NCI-H2227 treated with DMSO at 0.1 percent for 48 hours (cell line): ENCODE results near the gene KSR1.
"Not testable (repeated sequence)": the region's sequence is repeated elsewhere in the genome, so short reads cannot be mapped to it uniquely, and the experiment has no call there.

Source experiments
- DNase-seq: peaks from one replicate; lab custom pipeline; 2025; lab: John Stamatoyannopoulos, UW

KSR1 gene

DNA sequence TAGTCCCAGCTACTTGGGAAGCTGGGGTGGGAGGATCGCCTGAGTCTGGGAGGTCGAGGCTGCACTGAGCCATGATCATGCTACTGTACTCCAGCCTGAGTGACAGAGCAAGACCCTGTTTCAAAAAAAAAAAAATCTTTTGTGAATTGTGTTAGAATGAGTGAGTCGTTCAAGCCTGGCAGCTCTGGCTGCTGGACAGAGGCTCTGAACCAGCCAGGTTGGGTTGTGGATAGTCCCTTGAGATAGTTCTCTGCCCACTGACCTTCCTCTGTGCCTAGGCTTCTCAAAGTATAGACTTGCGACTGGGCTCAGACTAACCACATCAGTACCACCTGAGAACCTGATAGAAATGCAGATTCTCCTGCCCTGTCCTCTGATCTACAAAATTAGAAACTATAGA is 2.2 kb upstream of the KSR1 start:
- no peak for DNase-seq

DNA sequence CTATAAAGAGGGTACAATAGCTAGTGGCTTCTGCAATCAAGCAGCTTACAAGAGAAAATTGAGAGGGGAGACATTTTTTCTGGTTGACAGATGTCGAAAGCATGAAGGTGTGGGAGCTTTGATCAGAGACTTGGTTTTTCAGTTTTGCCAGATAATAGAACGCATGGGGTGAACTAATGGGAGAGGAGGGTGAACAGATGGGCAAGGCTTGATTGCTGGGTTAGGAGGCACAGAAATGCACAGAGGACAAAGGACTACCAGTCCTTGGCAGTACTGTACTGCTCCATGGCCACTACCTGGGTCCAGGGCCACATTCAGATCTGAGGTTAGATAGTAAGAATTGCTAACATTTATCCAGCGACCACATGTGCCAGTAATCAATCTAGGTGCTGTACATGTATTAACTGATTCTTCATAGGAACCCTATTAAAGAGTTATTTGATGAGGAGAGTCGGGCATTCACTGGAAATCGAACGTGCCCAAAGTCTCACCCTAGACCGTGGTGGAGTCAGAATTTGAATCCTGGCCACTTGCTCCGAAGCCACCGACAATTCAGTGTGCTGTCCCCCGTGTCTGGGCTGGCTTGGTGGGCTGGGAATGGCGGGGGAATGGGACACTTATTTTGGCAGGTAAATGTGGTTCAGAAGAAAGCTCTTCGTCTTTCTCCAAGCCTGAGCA is 873 bp upstream of the KSR1 start:
- no peak for DNase-seq

DNA sequence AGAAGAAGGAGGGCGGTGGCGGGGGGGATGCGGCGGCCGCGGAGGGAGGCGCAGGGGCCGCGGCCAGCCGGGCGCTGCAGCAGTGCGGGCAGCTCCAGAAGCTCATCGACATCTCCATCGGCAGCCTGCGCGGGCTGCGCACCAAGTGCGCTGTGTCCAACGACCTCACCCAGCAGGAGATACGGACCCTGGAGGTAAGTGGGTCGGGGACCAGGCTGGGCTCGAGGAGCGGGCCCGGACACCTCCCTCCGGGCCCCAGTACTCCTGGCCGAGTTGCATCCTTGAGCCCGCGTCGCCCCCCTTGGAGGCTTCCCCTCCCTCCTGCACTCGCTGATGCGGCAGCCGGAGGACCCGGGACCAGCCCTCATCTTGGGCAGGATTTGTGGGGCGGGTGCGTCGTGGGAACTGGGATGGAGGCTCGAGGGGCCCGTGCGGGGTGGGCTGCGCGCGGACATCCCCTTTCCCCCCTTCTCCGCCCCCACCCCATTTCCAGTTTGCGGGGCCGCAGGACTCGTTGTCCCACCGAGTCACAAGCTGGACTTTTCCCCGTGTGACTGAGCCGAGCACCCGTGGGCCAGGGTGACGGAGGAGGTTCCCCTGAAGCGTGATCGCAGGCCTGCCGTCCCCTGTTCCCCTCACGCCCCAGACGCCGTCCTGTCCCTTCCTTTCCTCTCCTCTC is 572 bp downstream of the KSR1 start:
- no peak for DNase-seq

DNA sequence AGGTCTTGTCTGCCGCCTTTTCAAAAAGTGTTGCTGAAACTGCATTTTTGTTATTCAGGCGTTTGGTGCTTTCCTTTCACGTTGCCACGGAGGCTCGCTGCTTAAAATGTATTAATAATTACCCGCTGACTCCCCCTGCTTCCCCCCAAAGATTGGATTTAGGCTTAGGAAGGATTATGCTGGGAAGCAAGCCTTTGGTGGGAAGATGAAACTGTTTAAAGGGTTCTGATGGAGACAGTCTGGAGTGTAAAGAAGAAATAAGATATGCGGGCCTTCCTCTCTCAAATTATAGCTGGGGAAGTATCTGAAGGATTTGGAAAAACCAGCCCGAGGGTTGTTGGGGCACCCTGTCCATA is 1.1 kb downstream of the KSR1 start:
- no peak for DNase-seq

DNA sequence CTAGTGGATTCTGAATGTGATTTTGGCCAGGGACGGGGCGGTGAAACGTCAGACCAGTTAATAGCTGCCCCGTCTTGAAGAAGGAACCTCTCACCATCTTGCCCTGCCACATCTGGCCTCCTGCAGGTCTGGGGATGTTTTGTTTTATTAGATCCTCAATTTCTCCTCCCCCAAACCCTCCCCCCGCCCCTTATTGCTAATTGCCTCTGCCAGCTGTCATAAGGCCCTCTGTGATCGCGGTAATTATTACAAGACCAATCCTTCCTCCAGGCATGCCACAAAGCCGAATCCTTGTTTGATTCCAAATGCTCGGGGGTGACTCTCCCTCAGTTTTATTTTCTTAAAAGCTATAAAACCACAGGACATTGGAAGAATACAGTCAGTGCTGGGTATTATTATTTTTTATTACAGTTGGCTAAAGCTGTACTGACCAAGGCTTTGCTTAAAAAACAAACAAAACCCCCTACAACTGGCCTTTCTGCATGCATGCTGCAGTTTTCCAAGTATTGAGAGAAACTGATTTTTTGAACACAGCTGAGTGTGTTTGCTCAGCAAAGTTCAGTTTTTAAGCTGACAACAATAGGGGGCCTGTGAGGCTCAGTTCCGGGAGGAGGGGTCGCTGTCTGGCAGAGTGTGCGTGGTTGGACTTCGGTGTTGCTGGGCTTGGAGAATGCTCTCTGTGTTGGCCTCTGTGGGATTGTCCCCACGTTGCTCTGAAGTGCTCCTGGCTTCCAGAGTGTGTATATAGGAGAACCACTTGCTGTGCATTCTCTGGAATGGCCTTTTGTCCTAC is 1.7 kb downstream of the KSR1 start:
- no peak for DNase-seq

DNA sequence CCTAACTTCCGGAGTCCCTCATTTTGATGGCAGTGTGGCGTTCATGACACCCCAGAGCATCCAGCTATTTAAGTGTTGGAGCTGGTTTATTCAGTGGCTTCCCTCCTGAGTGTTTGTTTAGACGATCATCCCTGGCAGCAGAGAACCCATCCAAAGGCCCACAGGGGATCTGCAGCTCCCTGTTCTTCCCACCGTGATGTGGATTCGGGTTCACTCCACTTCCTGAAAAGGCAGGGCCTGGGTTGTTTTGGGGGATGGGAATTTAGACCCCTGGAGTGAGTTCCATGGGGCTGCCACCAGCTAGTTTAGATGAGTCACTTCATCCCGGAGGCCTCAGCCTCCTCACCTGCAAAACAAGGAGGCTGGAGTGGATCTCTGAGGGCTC is 2.3 kb downstream of the KSR1 start:
- no peak for DNase-seq

DNA sequence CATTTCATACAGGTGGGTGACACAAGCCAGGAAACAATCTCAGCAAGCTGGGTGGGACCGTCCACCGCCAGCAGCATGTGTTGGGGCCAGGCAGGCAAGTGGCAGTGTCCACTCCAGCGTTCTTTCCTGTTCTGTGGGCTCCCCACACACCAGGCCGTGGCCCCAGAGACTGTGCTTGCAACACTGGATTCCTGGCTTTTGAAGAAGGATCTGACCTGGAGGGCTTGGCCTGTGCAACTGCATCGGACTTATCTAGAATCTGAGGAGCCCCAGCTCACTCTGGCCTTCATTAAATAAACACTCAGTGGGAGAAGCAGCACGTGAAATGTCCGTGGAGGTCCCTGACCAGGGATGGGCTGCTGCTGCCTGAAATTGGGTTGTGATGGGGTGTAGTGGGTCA is 3.2 kb downstream of the KSR1 start:
- no peak for DNase-seq

DNA sequence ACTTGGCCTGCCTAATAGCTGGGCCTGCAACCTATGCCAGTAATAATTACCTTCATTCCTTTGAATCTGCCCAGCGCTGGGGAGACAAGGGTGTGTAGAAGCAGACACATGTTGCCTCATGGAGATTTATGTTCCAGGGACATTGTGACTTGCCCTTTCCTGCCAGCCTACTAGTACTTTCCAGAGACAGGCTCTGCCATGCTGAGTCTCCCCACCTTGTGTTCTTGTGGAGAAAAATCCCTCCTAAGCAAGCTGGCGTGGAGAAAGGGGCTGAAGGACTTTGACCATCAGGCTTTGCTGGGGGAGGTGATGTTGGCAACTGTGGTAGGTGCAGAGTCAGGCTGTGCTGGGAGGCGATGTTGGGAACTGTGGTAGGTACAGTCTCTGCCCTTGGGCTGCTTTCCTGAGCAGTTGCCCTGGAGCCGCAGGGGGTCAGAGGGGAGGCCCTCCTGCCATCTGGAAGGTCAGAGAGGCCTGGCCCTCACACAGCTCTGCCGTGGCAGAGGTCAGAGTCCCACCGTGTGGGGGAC is 4.0 kb downstream of the KSR1 start:
- DNase-seq = no peak

DNA sequence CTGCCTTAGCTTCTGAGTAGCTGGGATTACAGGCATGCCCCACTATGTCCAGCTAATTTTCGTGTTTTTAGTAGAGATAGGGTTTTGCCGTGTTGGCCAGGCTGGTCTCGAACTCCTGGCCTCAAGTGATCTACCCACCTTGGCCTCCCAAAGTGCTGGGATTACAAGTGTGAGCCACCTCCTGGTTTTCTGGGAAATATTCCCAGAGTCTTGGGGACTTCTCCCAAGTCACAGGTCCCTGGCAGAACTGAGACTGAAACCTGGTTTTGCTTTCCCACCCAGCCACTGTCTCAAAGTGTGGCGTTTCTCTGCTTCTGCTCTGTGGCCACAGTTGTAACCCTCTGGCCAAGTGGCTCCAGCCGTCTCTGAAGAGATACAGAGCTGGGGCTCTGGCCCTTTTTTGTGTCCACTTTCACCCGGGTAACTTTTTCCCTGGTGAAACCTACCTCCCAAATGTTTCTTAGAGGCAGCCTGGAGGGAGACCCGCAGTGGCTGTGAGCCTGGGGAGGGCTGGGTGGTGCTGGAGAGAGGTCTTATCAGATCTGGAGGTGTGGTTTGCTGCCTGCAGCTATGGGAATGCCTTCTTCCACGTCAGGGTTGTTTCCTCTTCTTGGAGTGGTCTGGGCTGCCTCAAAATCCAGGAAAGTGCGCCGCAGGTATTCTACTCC is 5.1 kb downstream of the KSR1 start:
- no peak for DNase-seq

DNA sequence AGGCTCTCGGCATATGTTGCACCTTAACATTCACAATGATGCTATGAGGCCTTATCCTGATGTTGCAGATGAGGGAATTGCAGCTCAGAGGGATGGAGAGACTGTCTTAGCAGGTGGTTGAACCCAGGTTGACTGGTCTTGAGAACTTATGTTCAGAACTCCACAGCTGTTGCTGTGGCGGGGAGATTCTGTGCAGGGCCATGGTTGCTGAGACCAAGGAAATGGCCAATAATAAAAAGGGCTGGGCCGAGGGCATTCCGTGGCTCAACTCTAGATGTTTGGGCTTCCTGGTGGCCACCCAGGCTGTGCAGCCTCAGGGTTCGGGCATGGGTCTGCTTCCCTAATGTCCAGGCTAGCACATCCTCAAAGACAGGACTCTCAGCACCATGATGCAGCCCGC is 5.9 kb downstream of the KSR1 start:
- DNase-seq = no peak

DNA sequence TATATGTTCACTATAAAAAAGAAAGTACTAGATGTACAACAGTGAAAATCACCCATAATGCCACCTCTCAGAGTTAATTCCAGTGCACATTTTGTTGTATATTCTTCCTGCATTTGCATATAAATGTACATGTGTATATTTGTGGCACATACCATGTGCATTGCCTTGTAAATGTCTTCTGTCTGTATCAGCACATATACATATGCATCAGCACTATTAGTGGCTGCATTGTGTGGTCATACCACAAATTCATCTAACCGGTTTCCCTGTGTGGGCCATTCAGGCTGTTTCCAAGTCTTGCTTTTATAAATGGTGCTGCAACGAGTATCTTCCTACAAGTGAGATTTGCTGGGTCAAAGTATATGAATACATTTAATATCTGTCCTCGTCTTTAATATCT is 6.5 kb downstream of the KSR1 start:
- no peak for DNase-seq

DNA sequence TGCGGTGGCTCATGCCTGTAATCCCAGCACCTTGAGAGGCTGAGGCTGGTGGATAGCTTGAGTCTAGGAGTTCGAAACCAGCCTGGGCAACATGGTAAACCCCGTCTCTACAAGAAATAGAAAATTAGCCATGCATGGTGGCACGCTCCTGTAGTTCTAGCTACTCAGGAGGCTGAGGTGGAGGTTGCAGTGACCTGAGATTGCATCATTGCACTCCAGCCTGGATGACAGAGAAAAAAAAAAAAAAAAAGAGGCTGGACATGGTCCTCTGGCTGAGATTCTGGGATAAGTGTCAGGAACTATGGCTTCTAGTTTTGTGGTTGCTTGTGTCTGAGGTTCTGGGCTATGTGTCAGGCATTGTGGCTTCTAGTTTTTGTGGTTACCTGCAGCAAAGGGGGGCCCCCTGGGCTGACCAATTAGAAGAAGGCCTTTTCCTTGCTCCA is 7.0 kb downstream of the KSR1 start:
- DNase-seq = no peak

DNA sequence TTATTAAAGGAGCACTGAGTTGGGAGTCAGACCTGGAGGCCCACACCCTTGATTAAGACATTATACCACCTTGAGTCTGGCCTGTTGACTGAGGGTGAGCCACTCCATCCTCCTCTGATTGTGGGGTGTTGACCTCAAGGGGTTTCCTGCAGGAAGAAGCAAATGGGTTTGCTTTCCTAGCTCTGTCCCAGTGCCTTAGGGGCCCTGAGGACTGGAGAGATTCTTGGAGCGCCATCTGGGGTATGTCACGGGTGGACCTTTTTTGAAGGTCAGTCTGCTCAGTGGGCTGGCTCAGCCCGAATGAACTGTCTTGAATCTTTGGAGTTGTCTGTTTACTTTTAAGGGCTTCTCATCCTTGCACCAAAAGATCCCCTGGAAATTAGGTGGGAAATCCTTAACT is 7.8 kb downstream of the KSR1 start:
- not testable (repeated sequence) for DNase-seq

DNA sequence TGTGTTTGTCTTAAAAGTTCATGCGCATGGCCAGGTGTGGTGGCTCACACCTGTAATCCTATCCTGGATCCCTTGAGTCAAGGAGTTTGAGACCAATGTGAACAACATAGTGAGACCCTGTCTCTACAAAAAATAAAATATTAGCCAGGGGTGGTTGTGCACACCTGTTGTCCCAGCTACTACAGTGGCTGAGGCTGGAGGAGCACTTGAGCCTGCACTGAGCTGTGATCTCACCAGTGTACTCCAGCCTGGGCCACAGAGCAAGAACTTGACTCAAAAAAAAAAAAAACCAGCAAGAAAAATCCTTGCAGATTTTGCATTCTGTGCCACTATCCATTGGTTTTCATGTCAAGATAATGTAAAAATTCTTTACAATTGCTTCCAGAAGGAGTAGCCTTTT is 8.2 kb downstream of the KSR1 start:
- no peak for DNase-seq

DNA sequence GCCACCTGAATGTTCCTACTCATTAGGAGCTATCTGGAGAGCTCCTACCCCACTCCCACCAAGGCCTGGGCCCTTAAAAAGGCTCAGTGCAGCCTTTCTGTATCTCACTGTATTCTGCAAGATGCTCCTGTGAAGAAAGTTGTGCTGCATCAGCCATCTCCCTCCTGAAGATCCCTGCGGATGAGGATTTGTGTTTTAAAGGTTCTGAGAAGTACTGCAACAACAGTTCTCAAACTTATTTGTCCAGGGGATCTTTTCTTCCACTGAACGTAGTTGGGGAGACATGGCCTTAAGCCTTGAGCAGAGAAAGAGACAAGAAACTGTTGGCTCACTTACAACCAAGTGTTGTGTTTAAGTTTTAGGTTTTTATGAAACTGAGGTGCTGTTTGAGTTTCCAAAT is 9.6 kb downstream of the KSR1 start:
- DNase-seq = not testable (repeated sequence)

DNA sequence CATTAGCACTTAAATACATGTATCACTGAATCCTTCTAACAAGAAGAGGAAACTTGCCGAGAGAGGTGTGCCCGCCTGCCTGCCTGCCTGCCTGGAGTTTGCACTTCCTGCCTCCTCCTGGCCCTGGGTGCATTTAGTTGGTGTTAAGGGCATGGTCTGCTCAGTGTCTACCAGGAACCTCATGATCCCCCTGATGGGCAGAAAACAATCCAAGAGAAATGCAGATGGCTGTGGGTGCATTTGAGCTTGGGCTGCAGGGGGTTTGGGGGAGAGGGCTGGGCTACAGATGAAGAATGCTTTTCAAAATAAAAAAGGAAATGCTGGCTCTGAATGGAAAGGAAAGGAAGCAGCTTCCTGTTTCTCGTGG is 10.1 kb downstream of the KSR1 start:
- no peak for DNase-seq

DNA sequence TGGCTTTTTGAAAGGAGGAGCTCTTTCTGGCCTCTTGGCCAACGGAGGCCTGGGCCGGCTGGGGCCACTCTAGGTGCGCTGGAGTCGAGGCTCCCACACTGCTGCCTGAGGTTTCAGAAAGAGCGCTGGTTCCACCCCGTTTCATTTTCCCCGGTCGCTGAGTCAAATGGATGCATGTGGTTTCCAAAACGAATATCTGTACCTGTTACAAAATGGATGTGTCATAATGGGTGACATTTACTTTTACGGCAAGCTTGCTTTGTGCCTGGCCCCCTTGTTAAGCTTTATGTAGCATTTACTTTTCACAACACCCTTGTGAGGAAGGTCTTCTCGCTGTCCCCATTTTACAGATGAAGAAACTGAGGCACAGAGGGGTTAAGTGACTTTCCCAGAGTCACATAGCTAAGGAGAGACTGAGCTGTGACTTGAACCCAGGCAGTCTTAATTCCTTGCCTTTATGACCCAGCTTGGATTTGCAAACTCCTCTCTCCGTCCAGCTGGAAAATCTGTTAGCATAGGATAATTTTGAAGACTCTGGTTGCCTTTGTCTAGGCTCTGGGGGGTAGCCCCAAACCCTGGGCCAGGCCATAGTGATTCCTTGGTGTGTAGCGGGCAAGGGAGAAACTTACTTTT is 10.6 kb downstream of the KSR1 start:
- DNase-seq = no peak

DNA sequence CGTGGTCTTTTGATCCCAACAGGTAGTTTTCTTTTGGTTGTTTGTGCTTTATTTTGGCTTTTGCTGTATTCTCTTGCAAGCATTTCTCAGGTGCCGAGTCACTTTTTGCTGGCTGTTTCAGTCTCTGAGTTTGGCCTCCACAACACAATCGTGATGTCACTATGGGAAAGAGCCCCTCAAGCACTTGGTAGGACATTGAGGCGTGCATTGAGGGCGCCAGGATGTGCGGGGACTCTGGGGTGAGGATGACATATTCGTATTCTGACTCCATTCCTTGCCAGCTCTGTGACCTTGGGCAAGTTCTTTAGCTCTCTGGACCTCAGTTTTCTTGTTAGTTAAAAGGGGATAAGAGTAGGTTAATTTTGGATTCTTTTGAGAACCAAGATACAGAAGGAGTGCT is 13.0 kb downstream of the KSR1 start:
- no peak for DNase-seq

DNA sequence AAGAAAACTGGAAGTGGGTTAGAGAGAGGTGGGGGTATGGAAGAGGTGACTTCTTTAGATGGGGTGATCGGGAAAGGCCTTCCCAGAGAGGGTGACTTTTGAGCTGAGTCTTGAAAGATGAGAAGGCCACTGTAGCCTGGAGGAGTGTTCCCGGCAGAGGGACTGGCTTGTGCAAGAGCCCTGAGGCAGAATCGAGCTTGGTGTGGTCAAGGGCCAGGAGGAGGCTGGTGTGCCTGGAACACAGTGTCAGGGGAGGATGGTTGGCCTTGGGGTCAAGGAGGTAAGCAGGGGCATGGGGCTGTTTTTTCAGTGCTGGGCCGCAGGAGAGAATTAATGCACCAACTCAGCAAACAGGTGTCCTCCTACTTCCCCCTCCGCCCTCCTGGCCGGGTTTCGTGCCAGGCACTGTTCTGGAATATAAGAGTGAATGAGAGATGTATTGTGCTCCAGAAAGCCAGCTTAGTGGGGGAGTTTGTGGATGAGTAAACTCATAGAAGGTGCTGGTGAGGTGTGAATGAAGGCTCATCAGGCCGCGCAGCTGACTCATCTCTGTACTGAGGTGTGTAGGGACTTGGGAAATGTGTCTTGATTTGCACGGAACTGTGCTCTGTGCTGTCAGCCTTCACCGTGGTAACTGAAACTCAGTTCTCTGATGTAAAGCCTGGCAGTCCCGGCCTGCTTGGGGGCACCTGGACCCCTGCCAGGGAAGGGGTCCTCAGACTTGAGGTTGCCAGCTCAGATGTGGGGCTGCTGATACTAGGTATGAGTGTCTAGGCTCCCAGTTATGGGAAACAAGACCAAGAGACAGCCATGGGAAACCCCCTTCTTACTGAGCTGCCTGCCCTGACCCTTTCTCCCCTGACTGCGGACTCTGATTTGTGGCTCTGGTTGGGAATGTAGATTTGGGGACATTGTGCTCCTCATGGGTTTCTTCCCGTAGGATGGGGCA is 15.3 kb downstream of the KSR1 start:
- DNase-seq = no peak

DNA sequence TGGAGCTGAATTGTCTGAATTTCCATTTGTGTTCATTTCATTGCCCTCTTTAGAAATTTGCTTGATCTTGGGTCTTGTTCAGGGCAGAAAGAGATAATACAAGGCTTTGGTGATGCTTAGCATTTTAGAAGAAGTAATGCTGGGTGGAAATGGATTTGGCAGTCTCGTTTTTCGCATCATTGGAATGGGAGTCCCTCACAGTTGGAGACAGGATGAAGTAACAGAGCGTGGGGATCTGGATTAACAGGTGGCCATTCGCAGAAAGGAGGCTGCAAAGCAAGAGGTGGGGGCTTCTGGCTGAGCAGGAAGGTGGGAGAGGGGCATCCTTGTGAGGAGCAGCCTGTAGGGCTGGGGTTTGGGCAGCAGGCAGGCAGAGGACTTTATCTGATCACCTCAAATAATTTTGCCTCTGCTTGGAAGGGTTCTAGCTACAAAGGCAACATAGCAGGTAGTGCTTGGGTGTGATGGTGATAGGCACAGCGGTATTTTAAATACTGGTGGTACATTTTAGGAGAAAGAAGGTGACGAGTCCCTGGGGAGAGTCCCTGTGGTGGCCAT is 17.0 kb downstream of the KSR1 start:
- DNase-seq = no peak
